Measurements from ENCODE around the gene TUBGCP5.
"Not testable (repeated sequence)": the region's sequence is repeated elsewhere in the genome, so short reads cannot be mapped to it uniquely, and the experiment has no call there.

TUBGCP5 gene

GRCh38 chr15:23039917-23040281, 530 bp upstream of the TUBGCP5 start:
- no peak for DNase-seq

GRCh38 chr15:23038726-23039142, 635 bp downstream of the TUBGCP5 start:
- no peak for DNase-seq

GRCh38 chr15:23035964-23036566, 3.3 kb downstream of the TUBGCP5 start:
- DNase-seq: peak; percentile 82

- no peak for DNase-seq
Measured at GRCh38 chr15:23033979-23034378, 5.4 kb downstream of the TUBGCP5 start.

- no peak for DNase-seq
Measured at GRCh38 chr15:23026218-23026617, 13.2 kb downstream of the TUBGCP5 start.

GRCh38 chr15:23022156-23022555, 17.2 kb downstream of the TUBGCP5 start:
- DNase-seq: no peak

GRCh38 chr15:23014394-23015000, 24.9 kb downstream of the TUBGCP5 start:
- no peak for DNase-seq

- no peak for DNase-seq
Measured at GRCh38 chr15:23013681-23014080, 25.7 kb downstream of the TUBGCP5 start.

GRCh38 chr15:23012616-23013015, 26.8 kb downstream of the TUBGCP5 start:
- DNase-seq: not testable (repeated sequence)

- DNase-seq: no peak
Measured at GRCh38 chr15:23003736-23004135, 35.6 kb downstream of the TUBGCP5 start.

GRCh38 chr15:23002920-23003319, 36.4 kb downstream of the TUBGCP5 start:
- DNase-seq: no peak

- DNase-seq: no peak
Measured at GRCh38 chr15:22995795-22996194, 43.6 kb downstream of the TUBGCP5 start.

- DNase-seq: no peak
Measured at GRCh38 chr15:22992024-22992326, 47.4 kb downstream of the TUBGCP5 start.

GRCh38 chr15:22989576-22990477, 49.5 kb downstream of the TUBGCP5 start:
- DNase-seq: no peak

- no peak for DNase-seq
Measured at GRCh38 chr15:22988811-22989210, 50.6 kb downstream of the TUBGCP5 start.

GRCh38 chr15:22981931-22982330, 57.4 kb downstream of the TUBGCP5 start:
- not testable (repeated sequence) for DNase-seq

GRCh38 chr15:22981051-22981840, 58.1 kb downstream of the TUBGCP5 start:
- no peak for DNase-seq

- DNase-seq: peak; percentile 95
Measured at GRCh38 chr15:22980189-22981050, 58.9 kb downstream of the TUBGCP5 start, which contains the start of gene CYFIP1. TSS of gene CYFIP1 (minus strand) at chr15:22980368. CDS start at chr15:22947285, 33,083 bp downstream.

GRCh38 chr15:22979238-22980188, 59.9 kb downstream of the TUBGCP5 start:
- DNase-seq: peak; percentile 80

GRCh38 chr15:22978691-22979237, 60.6 kb downstream of the TUBGCP5 start:
- DNase-seq: peak; percentile 50

- no peak for DNase-seq
Measured at GRCh38 chr15:22974745-22975144, 64.6 kb downstream of the TUBGCP5 start.

Data from islet precursor cell (in vitro differentiated cells).